NCI-H2227 treated with DMSO at 0.1 percent for 48 hours (cell line): ENCODE results near the gene TMEM120B.

Source experiments
- DNase-seq: peaks from one replicate; lab custom pipeline; 2025; lab: John Stamatoyannopoulos, UW

TMEM120B gene

DNA sequence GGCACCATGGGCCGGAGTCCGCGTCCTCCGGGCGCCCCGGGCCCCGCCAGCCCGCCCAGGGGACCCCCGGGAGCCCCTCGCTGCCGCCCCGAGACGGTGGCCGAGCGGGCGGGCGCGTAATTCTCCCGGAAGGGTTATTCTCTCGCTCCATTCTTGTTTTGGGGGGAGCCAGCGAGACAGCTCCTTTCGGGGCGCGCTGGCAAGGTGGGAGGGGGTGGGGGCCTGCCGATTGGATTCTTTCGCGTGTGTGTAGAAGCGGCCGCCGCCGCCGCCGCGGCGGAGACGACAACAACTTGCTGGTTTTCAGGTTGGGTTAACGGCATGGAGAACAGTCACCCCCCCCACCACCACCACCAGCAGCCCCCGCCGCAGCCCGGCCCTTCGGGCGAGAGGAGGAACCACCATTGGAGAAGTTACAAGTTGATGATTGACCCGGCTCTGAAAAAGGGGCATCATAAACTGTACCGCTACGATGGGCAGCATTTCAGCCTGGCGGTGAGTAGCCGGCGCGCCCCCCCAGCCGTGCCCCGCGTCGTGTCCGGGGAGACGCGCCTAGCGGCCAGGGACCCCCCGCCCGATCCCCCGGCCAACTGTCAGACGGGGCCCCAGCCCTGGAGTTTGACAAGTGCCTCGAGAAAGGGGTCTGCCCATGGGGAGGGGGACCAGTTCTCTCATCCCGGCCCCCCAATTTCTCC, 92.0 kb downstream of the TMEM120B start:
- no peak for DNase-seq

GRCh38 chr12:121805171-121806008, 92.8 kb downstream of the TMEM120B start:
- no peak for DNase-seq

GRCh38 chr12:121806009-121806545, 93.5 kb downstream of the TMEM120B start:
- no peak for DNase-seq

DNA sequence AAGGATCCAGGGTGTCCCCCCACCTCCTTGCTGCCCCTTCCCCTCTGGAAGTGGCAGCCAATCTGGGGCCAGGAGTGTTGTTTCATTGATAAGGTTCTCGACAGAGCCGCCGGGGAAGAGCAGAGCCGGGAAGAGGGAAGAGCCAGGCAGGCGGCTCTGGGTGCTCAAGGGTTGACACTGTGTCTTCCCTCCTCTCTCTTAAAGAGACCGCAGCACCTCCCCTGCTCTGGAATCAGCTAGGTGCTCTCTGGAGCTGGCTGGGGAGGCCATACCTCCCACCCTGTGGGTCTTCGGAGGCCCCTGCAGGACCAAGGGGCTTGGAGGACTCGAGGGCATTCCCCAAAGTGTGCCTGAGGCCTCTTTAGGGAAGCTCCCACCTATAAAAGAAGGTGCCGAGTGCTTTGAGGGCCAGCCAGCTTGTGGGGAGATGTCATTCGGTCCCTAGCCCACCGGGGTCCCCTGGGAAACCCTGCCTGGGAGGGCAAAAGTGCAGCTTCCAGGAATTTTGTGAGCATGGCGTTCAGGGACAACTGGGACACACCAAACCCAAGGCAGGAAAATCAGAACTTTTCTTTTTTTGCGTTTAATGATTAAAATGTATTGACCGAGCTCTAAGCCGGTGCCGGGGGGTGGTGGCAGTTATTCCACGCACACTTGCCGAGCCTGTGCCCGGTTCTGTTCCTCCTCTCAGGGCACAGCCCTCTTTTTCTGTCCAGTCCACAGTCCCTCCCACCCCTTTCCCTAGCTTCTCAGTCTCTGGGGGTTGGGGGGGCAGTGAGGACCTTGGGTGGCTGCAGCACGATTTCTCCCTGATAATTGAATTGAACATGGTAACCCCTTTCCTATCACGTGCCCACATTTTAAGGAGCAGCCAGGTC, 94.2 kb downstream of the TMEM120B start:
- peak; percentile 44 for DNase-seq

GRCh38 chr12:121807642-121808347, 95.2 kb downstream of the TMEM120B start:
- no peak for DNase-seq

- DNase-seq = no peak
Measured at GRCh38 chr12:121808623-121809022, 96.1 kb downstream of the TMEM120B start.

DNA sequence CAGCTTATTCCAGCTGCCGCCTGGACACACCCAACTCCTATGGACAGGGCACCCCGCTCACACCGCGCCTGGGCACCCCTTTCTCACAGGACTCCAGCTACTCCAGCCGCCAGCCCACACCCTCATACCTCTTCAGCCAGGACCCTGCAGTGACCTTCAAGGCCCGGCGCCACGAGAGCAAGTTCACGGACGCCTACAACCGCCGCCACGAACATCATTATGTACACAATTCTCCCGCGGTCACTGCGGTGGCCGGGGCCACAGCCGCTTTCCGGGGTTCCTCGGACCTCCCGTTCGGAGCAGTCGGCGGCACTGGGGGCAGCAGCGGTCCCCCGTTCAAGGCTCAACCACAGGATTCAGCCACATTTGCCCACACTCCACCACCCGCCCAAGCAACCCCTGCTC, 97.2 kb downstream of the TMEM120B start:
- DNase-seq = no peak

DNA sequence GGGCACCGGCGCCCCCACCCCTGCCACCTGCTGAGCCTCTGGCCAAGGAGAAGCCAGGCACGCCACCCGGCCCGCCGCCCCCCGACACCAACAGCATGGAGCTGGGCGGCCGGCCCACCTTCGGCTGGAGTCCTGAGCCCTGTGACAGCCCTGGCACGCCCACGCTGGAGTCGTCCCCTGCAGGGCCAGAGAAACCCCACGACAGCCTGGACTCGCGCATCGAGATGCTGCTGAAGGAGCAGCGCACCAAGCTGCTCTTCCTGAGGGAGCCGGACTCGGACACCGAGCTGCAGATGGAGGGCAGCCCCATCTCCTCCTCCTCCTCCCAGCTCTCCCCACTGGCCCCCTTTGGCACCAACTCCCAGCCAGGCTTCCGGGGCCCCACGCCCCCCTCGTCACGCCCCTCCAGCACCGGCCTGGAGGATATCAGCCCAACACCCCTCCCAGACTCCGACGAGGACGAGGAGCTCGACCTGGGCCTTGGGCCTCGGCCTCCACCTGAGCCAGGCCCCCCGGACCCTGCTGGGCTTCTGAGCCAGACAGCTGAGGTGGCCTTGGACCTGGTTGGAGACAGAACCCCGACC, 97.8 kb downstream of the TMEM120B start:
- DNase-seq = no peak

DNA sequence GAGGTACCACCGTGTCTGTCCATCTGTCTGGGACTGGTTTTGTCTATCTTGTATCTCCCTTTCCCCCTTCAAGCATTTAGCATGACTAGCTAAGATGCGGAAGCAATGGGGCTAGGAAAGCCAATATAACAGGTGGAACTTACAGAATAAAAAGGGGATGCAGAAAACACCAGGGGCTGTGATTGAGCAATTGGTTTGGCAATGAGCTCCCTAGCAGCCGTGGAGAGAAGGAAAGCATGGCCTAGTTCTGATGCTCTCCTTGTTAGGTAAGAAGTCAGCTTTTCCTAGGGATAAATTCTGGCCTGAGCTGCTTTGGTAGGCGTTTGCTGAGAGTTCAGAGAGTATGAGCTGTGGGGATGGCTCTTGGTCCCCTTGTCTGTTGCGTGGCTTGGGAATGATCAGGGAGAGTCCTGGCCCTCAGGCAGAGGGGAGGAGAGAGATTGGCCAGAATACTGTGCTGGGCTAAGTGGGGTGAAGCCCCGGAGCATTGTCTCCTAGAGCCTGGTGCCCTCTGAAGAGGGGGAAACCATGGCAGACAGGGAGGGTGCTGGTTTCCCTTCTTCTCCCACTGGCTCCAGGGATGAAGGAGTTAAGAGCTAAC, 98.4 kb downstream of the TMEM120B start:
- DNase-seq = no peak

GRCh38 chr12:121811434-121812319, 99.1 kb downstream of the TMEM120B start:
- DNase-seq = peak; percentile 60

DNA sequence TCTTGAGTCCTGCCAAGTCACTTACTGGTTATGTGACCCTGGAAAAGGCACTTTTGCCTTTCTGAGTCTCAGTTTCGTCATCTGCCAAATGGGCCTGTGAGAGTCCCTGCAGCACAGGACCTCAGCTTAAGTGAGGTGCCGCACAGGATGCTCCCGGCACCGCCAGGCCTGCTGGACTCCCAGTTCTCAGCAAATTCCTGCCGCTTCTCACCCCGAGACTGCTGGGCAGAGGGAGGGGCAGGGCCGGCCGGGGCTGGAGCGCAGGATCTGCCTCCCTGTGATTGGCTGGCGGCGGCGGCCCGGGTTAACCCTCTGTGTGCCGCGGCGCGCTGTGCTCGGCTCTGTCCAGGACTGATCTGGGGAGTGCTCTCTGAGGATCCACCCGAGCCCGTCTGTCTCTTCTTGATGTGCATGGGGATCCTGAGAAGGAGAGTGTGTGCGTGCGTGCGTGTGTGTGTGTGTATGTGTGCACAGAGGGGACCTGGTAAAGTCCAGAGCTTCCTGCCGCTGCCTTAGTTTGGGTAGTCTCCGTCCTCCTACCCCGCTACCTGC, 99.8 kb downstream of the TMEM120B start:
- peak; percentile 85 for DNase-seq

DNA sequence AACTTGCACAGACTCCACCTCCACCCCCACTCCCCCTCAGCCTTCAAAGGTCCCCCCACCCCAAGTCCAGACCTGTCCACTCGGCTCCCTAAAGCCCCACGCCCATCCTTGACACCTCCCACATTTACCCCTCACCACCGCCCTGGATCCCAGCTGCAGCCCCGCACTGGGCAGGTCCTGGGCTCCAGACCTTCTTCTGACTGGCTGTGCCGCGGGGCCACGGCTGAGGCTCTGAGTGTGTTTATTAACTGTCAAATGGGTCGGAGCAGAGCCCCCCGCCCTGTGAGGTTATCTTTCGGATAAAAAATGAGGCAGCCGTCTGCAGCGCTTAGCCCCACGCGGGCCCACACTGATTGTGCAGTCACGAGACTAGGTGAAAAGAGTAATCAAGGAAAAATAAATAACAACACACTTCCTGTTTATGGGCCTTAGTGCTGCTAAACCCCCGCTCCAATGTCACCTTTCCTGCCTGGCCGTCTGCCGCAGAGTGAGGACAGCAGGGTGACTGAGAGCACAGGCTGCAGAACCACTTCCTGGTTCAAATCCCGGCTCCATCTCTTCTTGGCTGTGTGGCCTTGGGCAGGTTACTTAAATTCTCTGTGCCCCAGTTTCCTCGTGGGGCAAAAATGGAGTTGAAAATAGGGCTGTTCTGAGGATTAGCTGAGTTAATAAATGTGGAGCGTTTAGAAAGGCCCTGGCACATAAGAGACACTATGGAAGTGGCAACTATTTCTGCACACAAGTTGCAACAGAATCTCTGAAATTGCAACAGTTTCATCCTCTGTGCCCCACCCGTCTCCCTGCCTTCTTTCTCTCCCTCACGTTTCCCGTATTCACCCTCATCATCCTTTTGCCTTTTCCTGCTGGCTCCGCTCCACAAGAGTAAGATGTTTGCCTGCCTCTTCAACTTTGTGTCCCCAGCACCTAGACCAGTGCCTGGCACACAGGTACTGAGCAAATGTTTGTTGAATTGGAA, 100.7 kb downstream of the TMEM120B start:
- DNase-seq = no peak

DNA sequence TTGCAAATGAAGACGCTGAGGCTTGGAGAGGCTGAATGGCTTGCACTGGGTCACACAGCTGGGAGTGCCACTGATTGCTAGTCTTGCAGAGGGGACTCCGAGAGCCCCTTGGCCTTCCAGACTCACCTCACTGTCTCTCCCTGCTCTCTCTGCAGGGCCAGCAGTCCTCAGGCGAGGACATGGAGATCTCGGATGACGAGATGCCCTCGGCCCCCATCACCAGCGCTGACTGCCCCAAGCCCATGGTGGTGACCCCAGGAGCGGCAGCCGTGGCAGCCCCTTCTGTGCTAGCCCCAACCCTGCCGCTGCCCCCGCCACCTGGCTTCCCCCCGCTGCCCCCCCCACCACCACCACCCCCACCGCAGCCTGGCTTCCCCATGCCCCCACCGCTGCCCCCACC, 101.4 kb downstream of the TMEM120B start:
- DNase-seq = no peak

- DNase-seq = no peak
Measured at GRCh38 chr12:121814429-121815119, 102.0 kb downstream of the TMEM120B start.

DNA sequence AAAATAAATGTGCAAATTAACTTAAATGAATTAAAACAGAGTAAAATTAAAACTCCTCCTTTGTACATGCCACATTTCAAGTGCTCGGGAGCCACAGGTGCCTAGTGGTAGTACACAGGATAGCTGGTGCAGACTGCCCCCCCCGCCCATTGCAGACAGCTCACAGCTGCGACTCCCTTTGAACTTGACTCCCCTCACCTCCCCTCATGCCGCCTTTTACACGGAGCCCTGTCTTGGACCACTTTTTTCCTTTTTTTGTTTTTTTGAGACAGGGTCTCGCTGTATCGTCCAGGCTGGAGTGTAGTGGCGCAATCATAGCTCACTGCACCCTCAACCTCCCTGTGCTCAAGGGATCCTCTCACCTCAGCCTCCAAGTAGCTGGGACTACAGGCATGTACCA, 102.7 kb downstream of the TMEM120B start:
- DNase-seq = no peak

DNA sequence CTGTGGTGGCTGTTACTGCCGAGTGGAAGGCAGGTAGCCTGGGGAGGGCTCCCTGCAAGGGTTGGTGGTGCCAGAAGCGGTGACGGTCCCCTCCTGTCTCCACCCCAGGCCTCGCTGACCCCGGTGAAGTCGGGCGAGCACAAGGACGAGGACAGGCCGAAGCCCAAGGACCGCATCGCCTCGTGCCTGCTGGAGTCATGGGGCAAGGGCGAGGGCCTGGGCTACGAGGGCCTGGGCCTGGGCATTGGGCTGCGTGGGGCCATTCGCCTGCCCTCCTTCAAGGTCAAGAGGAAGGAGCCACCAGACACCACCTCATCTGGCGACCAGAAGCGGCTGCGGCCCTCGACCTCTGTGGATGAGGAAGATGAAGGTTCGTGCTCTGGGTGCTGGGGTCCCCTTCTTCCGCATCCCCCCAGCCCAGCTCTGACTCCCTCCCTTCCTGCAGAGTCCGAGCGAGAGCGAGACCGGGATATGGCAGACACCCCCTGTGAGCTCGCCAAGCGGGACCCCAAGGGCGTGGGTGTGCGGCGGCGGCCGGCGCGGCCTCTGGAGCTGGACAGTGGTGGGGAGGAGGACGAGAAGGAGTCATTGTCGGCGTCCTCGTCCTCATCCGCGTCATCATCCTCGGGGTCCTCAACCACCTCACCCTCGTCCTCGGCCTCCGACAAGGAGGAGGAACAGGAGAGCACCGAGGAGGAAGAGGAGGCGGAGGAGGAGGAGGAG, 104.5 kb downstream of the TMEM120B start:
- no peak for DNase-seq

GRCh38 chr12:121817648-121818043, 105.1 kb downstream of the TMEM120B start:
- DNase-seq = no peak
